Body of pancreas (tissue), 4 donors: ENCODE measurements around the gene CACNA1C. TPM values are rescaled to one million over a fixed set of nuclear protein-coding genes. Genes with fewer than 3 reads are reported as not detected.

Experiments
- ATAC-seq: fragments of 150-250 bp; one replicate; pipeline ENCODE4 v1.9.1; 2016
- DNase-seq, 4 donors: peaks; one replicate each; pipeline ENCODE4 v3.0.0-alpha.2; 2019
- H3K27ac ChIP-seq, 4 donors: fragments of 200-600 bp; sonication (generic); 1 replicate in 3 of 4; 2 replicates in 1 of 4; pipeline versions ENCODE4 v1.5.1 to v1.6.1; 2016 to 2019; ENCODE audit warnings: mild to moderate bottlenecking in 1 of 4, mixed read lengths in 1 of 4, moderate library complexity in 1 of 4
- H3K27me3 ChIP-seq, 2 donors: fragments of 200-600 bp; sonication (generic); one replicate each; pipeline ENCODE4 v1.6.0; 2016; ENCODE audit warnings: mild to moderate bottlenecking in 1 of 2
- H3K36me3 ChIP-seq, 2 donors: fragments of 200-600 bp; sonication (generic); replicated peaks in 1 of 2; 2 replicates each; pipeline ENCODE4 v1.5.1; 2016; ENCODE audit warnings: low read depth in 2 of 2; ENCODE audit not compliant: insufficient read depth in 1 of 2
- H3K4me1 ChIP-seq: fragments of 200-600 bp; sonication (generic); one replicate; pipeline ENCODE4 v1.6.0; 2016
- H3K4me3 ChIP-seq, 2 donors: fragments of 200-600 bp; sonication (generic); 1 replicate in 1 of 2; 2 replicates in 1 of 2; pipeline ENCODE4 v1.5.1; 2016 to 2019
- H3K9me3 ChIP-seq, 3 donors: fragments of 200-600 bp; sonication (generic); 1 replicate in 2 of 3; 2 replicates in 1 of 3; pipeline ENCODE4 v1.5.1; 2016
- POLR2A ChIP-seq, 3 donors: fragments of 450-650 bp; IDR thresholded peaks; one replicate each; pipeline ENCODE4 v1.6.1; 2016; ENCODE audit warnings: antibody characterized with exemption in 3 of 3, mild to moderate bottlenecking in 2 of 3
- WGBS, 2 donors: methylation state at CpG; one replicate each; pipeline ENCODE4 v1.1.5; 2017; 5-methylcytosine and 5-hydroxymethylcytosine counted together
- intact Hi-C: fragments of 100-400 bp; cut with DNase I; formaldehyde crosslinking; loops from one replicate; pipeline ENCODE4 v1.15.1; 2023
- total RNA-seq, 2 donors: library from RNA; depleted of rRNA; stranded (reverse); fragments of >200 nt; gene quantifications; one replicate each; pipeline ENCODE4 v1.1.0, GENCODE V29; 2016
- TF ChIP-seq, protein P1 (sequence below), 7 experiments: fragments of 450-650 bp in 4 of 7; fragments of 200-600 bp in 3 of 7; sonication (generic) in 3 of 7; IDR thresholded peaks; one replicate each; pipeline ENCODE4 v1.5.1; 2016 to 2019; ENCODE audit warnings: antibody characterized with exemption in 7 of 7

CACNA1C gene
- total RNA-seq, 2 donors from 2014 or later, result 2.3 to 4.4 TPM

- Histone ChIP-seq H3K36me3 (no peaks in the 10 kb centered on the region), H3K27me3 (no peaks in the 10 kb centered on the region), H3K4me1 (no peaks in the 10 kb centered on the region), H3K27ac (no peak overlapping the region), H3K9me3 (no peaks in the 10 kb centered on the region), H3K4me3 (no peak overlapping the region)
- DNase-seq (no peak), ATAC-seq (no peak)
- WGBS, 2 donors, result 66 to 80% methylated on average over 7 of the region's 7 CpGs
- TF ChIP-seq, protein P1, sequence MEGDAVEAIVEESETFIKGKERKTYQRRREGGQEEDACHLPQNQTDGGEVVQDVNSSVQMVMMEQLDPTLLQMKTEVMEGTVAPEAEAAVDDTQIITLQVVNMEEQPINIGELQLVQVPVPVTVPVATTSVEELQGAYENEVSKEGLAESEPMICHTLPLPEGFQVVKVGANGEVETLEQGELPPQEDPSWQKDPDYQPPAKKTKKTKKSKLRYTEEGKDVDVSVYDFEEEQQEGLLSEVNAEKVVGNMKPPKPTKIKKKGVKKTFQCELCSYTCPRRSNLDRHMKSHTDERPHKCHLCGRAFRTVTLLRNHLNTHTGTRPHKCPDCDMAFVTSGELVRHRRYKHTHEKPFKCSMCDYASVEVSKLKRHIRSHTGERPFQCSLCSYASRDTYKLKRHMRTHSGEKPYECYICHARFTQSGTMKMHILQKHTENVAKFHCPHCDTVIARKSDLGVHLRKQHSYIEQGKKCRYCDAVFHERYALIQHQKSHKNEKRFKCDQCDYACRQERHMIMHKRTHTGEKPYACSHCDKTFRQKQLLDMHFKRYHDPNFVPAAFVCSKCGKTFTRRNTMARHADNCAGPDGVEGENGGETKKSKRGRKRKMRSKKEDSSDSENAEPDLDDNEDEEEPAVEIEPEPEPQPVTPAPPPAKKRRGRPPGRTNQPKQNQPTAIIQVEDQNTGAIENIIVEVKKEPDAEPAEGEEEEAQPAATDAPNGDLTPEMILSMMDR (IDR thresholded peaks at IDR 0.05), result no peak
- TF ChIP-seq POLR2A (IDR thresholded peaks at IDR 0.05), result no peak
- intact Hi-C loops, result no loop called here
Observed at GRCh38 chr12:2274733-2275132, 221.9 kb downstream of the CACNA1C start.

DNA sequence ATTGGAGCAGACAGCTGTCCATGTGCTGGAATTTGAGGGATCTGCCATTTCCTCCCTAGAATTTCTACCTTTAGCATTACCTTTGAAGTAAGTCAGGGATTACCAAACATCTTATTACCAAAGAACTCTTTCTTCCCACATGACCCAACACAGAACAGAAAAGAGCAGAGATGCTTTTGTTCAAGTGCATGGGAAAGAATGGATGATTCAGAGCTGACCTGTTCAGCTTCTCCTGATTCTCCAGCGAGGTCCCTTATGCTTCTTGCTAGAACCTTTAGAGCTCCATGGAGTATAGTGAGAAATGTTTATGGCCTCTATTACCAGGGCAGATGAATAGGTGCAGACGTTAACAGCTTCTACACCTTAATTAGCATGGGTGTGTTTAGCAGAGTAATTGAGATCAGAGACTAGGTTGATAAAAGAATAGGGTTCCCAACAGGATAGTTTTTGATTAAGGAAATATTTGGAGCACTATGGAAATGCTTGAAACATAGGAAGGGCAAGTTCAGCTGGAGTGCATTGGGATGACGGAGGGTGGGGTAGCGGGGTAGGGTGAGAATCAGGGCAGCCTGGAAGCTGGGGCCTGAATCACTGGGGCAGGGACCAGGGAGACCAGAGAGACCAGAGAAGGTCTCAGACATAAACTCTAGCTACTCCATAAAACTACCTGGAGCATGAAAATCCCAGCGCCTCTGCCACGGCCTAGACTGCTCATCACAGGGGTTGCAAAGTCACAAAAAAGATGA is 223.7 kb downstream of the CACNA1C start:
- TF ChIP-seq, protein P1 (IDR thresholded peaks at IDR 0.05), result no peak
- TF ChIP-seq POLR2A (IDR thresholded peaks at IDR 0.05), result no peak
- Histone ChIP-seq H3K27me3 (no peaks in the 10 kb centered on the region), H3K4me3 (no peak overlapping the region), H3K36me3 (no peaks in the 10 kb centered on the region), H3K4me1 (no peaks in the 10 kb centered on the region), H3K9me3 (no peaks in the 10 kb centered on the region), H3K27ac (no peak overlapping the region)
- DNase-seq, result no peak
- intact Hi-C loops, result no loop called here
- ATAC-seq, result no peak
- 70 to 74% methylated on average over 6 of the region's 6 CpGs for WGBS, 2 donors

DNA sequence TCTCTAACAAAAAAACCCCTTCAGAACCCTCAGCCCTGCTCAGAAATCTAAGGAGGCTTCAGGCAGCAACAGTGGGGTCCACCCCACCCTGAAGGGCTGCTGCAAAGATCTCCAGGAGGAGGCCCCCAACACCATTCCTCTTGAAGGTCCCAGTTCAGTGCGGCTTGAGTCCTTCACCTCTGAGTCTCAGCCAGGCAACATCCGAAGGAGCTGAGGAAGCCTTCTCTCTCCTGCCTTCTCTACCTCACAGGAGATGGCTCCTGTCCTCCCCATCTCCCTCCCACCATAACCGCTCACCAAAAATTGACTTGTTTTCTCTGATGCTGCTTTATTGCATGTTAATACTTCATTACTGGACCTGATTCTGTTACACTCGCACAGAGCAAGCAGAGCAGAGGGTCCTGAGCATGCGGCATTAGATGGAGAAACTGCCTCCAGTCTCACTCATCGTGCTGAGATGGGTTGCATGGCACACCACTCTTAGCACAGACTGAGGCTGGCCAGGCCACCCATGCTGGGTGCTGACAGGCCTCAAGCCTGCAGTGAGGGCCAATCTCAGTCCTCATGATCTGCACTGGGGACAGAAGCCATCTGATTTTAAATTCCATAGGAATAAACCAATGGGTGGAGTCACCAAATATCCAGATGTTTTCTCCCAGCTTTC is 224.8 kb downstream of the CACNA1C start:
- Histone ChIP-seq H3K4me1 (no peaks in the 10 kb centered on the region), H3K36me3 (no peaks in the 10 kb centered on the region), H3K9me3 (no peaks in the 10 kb centered on the region), H3K27ac (no peak overlapping the region), H3K27me3 (no peaks in the 10 kb centered on the region), H3K4me3 (no peak overlapping the region)
- DNase-seq (no peak), ATAC-seq (no peak)
- 81 to 84% methylated on average over 6 of the region's 6 CpGs for WGBS, 2 donors
- intact Hi-C loops, result no loop called here
- no peak for TF ChIP-seq POLR2A (IDR thresholded peaks at IDR 0.05)
- TF ChIP-seq, protein P1 (IDR thresholded peaks at IDR 0.05), result no peak

DNA sequence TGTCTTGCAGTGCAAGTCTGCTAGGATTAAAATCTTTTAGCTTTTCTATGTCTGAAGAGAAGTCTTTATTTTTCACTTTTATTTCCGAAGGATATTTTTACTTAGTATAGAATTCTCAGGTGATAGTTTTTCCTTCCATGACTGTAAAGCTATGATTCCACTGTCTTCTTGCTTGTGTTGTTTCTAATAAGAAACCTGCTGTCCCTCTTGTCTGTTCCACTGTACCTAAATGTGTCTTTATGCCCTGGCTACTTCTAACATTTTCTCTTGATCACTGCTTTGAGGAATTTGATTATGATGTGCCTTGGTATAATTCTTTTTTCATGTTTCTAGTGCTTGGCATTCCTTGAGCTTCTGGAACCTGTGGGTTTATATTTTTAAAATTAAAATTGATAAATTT is 228.7 kb downstream of the CACNA1C start:
- no peaks in the 10 kb centered on the region for H3K4me1 ChIP-seq
- H3K4me3 ChIP-seq, result no peak overlapping the region
- no peak overlapping the region for H3K27ac ChIP-seq
- intact Hi-C loops, result no loop called here
- TF ChIP-seq POLR2A (IDR thresholded peaks at IDR 0.05), result no peak
- TF ChIP-seq, protein P1 (IDR thresholded peaks at IDR 0.05), result no peak
- DNase-seq, result no peak
- no peaks in the 10 kb centered on the region for H3K36me3 ChIP-seq
- WGBS, 2 donors, result 77 to 96% methylated on average over 1 of the region's 1 CpG
- H3K9me3 ChIP-seq, result no peaks in the 10 kb centered on the region
- ATAC-seq, result no peak
- H3K27me3 ChIP-seq, result no peaks in the 10 kb centered on the region
